ENCODE measurements around the gene HMCN2. TPM values are rescaled to one million over a fixed set of nuclear protein-coding genes. Genes with fewer than 3 reads are reported as not detected.

Gene HMCN2
- total RNA-seq, 1 donor: under 0.01 TPM

- no peak for TF ChIP-seq CTCF (IDR thresholded peaks at IDR 0.05; ENCODE audit: extremely low read depth, low read depth, low read length)
- no peak overlapping the region for H3K4me3 ChIP-seq (ENCODE audit: insufficient read depth, low read length)
- peak overlapping the region; percentile 3 for H3K4me2 ChIP-seq (ENCODE audit: insufficient read depth, low read length)
These were observed 62.3 kb downstream of the HMCN2 start for GRCh38 chr9:130327781-130328348.

GRCh38 chr9:130328349-130328801 lies 62.8 kb downstream of the HMCN2 start:
- H3K27ac ChIP-seq (ENCODE audit: low read depth, low read length): no peak overlapping the region
- H3K79me2 ChIP-seq (ENCODE audit: insufficient read depth, low read length): no peaks in the 10 kb centered on the region
- no peaks in the 10 kb centered on the region for H4K20me1 ChIP-seq (ENCODE audit: insufficient read depth, low read length)
- peak overlapping the region; percentile 3 for H3K4me2 ChIP-seq (ENCODE audit: insufficient read depth, low read length)
- no peak overlapping the region for H2AFZ ChIP-seq (ENCODE audit: low read length)
- no peak overlapping the region for H3K4me3 ChIP-seq (ENCODE audit: insufficient read depth, low read length)
- TF ChIP-seq CTCF (IDR thresholded peaks at IDR 0.05; ENCODE audit: extremely low read depth, low read depth, low read length): no peak
- H3K36me3 ChIP-seq (ENCODE audit: insufficient read depth, low read length): no peaks in the 10 kb centered on the region
- no peaks in the 10 kb centered on the region for H3K9me3 ChIP-seq (ENCODE audit: low read depth, low read length)
- peaks cover 53% of the 10 kb centered on the region for H3K27me3 ChIP-seq (ENCODE audit: insufficient read depth, low read length)
- peaks cover 10% of the 10 kb centered on the region for H3K4me1 ChIP-seq (ENCODE audit: insufficient read depth, low read length)
- no peak for DNase-seq (ENCODE audit: insufficient read length, low spot score, missing footprints)

More at GRCh38 chr9:130327781-130328348, 62.3 kb downstream of the HMCN2 start:
- DNase-seq (ENCODE audit: insufficient read length, low spot score, missing footprints): peak; percentile 89
- Histone ChIP-seq H2AFZ (ENCODE audit: low read length) (no peak overlapping the region), H3K4me1 (ENCODE audit: insufficient read depth, low read length) (peaks cover 10% of the 10 kb centered on the region), H4K20me1 (ENCODE audit: insufficient read depth, low read length) (no peaks in the 10 kb centered on the region), H3K79me2 (ENCODE audit: insufficient read depth, low read length) (no peaks in the 10 kb centered on the region), H3K9me3 (ENCODE audit: low read depth, low read length) (no peaks in the 10 kb centered on the region), H3K27ac (ENCODE audit: low read depth, low read length) (no peak overlapping the region), H3K36me3 (ENCODE audit: insufficient read depth, low read length) (no peaks in the 10 kb centered on the region), H3K27me3 (ENCODE audit: insufficient read depth, low read length) (peaks cover 55% of the 10 kb centered on the region)

GRCh38 chr9:130329061-130329460 lies 63.5 kb downstream of the HMCN2 start:
- no peak overlapping the region for H3K4me2 ChIP-seq (ENCODE audit: insufficient read depth, low read length)
- DNase-seq (ENCODE audit: insufficient read length, low spot score, missing footprints): no peak
- peaks cover 2% of the 10 kb centered on the region for H4K20me1 ChIP-seq (ENCODE audit: insufficient read depth, low read length)
- H3K27ac ChIP-seq (ENCODE audit: low read depth, low read length): no peak overlapping the region
- H2AFZ ChIP-seq (ENCODE audit: low read length): no peak overlapping the region
- H3K27me3 ChIP-seq (ENCODE audit: insufficient read depth, low read length): peaks cover 54% of the 10 kb centered on the region
- H3K4me1 ChIP-seq (ENCODE audit: insufficient read depth, low read length): peaks cover 10% of the 10 kb centered on the region
- H3K36me3 ChIP-seq (ENCODE audit: insufficient read depth, low read length): no peaks in the 10 kb centered on the region
- no peaks in the 10 kb centered on the region for H3K9me3 ChIP-seq (ENCODE audit: low read depth, low read length)
- H3K4me3 ChIP-seq (ENCODE audit: insufficient read depth, low read length): no peak overlapping the region
- TF ChIP-seq CTCF (IDR thresholded peaks at IDR 0.05; ENCODE audit: extremely low read depth, low read depth, low read length): no peak
- H3K79me2 ChIP-seq (ENCODE audit: insufficient read depth, low read length): no peaks in the 10 kb centered on the region

- H3K9me3 ChIP-seq (ENCODE audit: low read depth, low read length): no peaks in the 10 kb centered on the region
- H2AFZ ChIP-seq (ENCODE audit: low read length): no peak overlapping the region
- H3K4me3 ChIP-seq (ENCODE audit: insufficient read depth, low read length): no peak overlapping the region
- no peak for DNase-seq (ENCODE audit: insufficient read length, low spot score, missing footprints)
- H3K36me3 ChIP-seq (ENCODE audit: insufficient read depth, low read length): no peaks in the 10 kb centered on the region
- no peak overlapping the region for H3K27ac ChIP-seq (ENCODE audit: low read depth, low read length)
- no peak overlapping the region for H3K4me2 ChIP-seq (ENCODE audit: insufficient read depth, low read length)
- peaks cover 10% of the 10 kb centered on the region for H3K4me1 ChIP-seq (ENCODE audit: insufficient read depth, low read length)
- peaks cover 4% of the 10 kb centered on the region for H4K20me1 ChIP-seq (ENCODE audit: insufficient read depth, low read length)
- peaks cover 58% of the 10 kb centered on the region for H3K27me3 ChIP-seq (ENCODE audit: insufficient read depth, low read length)
- H3K79me2 ChIP-seq (ENCODE audit: insufficient read depth, low read length): no peaks in the 10 kb centered on the region
- no peak for TF ChIP-seq CTCF (IDR thresholded peaks at IDR 0.05; ENCODE audit: extremely low read depth, low read depth, low read length)
These were observed 64.8 kb downstream of the HMCN2 start for GRCh38 chr9:130330202-130330862.
